H1 (cell line): ENCODE results near the gene HUWE1. TPM values are rescaled to one million over a fixed set of nuclear protein-coding genes. Genes with fewer than 3 reads are reported as not detected.

Source experiments
- JUND ChIP-seq: IDR thresholded peaks from 2 replicates; pipeline ENCODE4 v1.6.1; 2011; ENCODE audit warnings: mild to moderate bottlenecking, improper control_type of control experiment, low read length
- KDM1A ChIP-seq: fragments of 200-600, 300-600 bp; sonication (generic); IDR thresholded peaks from 2 replicates; pipeline ENCODE4 v1.7.1; 2016; ENCODE audit warnings: mild to moderate bottlenecking, low read length, borderline replicate concordance
- polyA plus RNA-seq, 7 experiments: library from polyadenylated mRNA; depleted of rRNA in 3 of 7; stranded (reverse) in 5 of 7; unstranded in 2 of 7; fragments of >200 nt in 5 of 7; fragments of 200-250 nt in 2 of 7; gene quantifications; 1 replicate in 5 of 7; 2 replicates in 1 of 7; 4 replicates in 1 of 7; pipeline versions ENCODE4 v1.2.1 to v1.2.3, GENCODE V29; 2011 to 2013; ENCODE audit warnings: missing spikeins in 2 of 7, mixed read lengths in 2 of 7
- total RNA-seq: library from RNA; stranded (reverse); fragmentation: NEBNext Ultra II Directional; extraction: Animal tissue kit (Norgen Biotek cat#: 25700); gene quantifications from 2 replicates; pipeline ENCODE4 v1.2.1, GENCODE V29; 2021

The HUWE1 gene
- total and polyA plus RNA-seq, 2 of the 8 experiments (the other 6 are each of a cell fraction or from before 2014, with no cell fraction given) = 114 to 252 TPM

- TF ChIP-seq KDM1A (no peak), JUND (no peak)
- TF ChIP-seq, all 59 proteins: peak for 0
Observed at GRCh38 chrX:53724872-53725271, 38.4 kb upstream of the HUWE1 start (continued).
